IPS DF 4.7 (cell line): ENCODE data around the gene CPNE4.
"Not testable (repeated sequence)": the region's sequence is repeated elsewhere in the genome, so short reads cannot be mapped to it uniquely, and the experiment has no call there.

Experiments
- DNase-seq: peaks from one replicate; pipeline ENCODE4 v3.0.0-alpha.2; 2013; ENCODE audit warnings: low spot score; ENCODE audit errors: extremely low read depth

CPNE4 gene

GRCh38 chr3:131543714-131544113 lies 491.1 kb downstream of the CPNE4 start:
- no peak for DNase-seq

DNA sequence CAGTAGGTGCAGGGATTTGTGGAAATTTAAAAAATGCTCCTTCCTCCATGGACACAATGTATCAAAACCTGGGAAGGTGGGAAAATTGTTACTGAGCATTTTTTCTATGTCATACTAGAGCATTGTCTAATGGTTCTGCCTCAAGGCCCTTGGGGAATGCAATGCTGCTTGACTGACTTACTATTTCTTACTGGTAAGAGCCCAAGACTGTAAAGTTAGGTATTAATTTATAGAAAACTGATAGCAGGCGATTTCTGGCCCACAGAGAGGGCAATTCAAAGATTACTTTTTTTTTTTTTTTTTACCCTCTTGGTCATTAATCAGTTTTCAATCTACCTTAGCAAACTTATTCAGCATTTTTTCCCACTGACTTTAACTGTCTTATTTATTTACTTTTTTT lies 493.5 kb downstream of the CPNE4 start:
- DNase-seq: no peak

DNA sequence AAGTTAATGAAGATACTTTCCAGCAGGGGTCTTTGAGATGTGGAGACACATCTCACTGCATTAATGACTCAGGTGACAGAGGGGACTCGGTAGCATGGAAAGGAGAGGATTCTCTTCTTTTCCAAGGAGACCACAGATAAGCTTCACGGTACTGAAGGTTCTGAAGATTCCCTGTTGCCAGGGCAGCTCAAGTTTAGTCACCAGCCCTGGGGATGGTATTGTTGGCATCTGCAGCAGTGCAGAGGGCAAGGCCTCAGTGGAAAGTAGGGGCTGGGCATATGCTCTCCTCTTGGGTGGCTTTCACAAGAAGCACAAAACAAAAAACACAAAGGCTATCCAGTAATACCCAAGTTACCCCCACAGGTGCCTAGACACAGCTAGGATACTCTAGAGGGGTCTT lies 494.0 kb downstream of the CPNE4 start:
- DNase-seq: no peak

DNA sequence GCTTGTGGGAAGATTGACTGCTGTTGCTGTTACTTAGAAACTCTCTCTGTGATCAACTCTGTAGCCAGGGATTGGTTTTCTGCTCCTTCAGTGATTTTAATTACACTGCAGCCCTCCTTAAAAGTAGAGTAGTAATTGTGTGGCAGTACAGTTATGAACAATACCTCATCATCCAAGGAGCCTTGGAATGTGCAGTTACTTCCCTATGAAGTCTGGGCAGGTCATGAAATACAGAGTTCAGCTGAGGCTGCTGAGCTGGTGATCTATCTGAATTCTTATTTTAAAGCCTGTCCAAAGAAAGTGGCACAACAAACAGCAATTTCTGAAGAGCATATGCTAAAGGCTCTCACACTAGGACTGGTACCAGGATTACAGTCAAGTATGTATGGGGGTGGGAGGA lies 494.7 kb downstream of the CPNE4 start:
- no peak for DNase-seq

GRCh38 chr3:131538968-131539367 lies 495.8 kb downstream of the CPNE4 start:
- DNase-seq: no peak

GRCh38 chr3:131537531-131537930 lies 497.3 kb downstream of the CPNE4 start:
- no peak for DNase-seq

- DNase-seq: no peak
Observed at GRCh38 chr3:131535596-131535995, 499.2 kb downstream of the CPNE4 start.

DNA sequence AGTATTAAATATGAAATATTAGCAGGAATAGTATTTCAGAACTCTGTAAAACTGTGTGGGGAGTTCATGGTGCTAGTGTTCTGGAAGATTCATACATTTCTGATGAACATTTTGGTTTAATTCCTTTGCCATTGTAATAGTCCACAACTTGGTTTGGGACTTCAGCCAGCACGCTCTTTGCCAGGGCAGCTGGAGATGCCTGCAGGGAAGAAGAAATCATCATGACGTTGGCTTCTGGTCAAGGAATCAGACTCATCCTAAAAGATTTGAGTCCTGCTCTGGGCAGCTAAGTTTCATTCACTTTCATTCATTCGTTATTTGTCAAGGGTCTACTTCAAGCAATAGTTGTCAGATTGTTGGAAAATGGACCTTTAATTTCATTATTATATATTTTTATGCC lies 499.7 kb downstream of the CPNE4 start:
- no peak for DNase-seq

- no peak for DNase-seq
Observed at GRCh38 chr3:131532645-131533044, 502.2 kb downstream of the CPNE4 start.

- no peak for DNase-seq
Observed at GRCh38 chr3:131530843-131531242, 504.0 kb downstream of the CPNE4 start.

DNA sequence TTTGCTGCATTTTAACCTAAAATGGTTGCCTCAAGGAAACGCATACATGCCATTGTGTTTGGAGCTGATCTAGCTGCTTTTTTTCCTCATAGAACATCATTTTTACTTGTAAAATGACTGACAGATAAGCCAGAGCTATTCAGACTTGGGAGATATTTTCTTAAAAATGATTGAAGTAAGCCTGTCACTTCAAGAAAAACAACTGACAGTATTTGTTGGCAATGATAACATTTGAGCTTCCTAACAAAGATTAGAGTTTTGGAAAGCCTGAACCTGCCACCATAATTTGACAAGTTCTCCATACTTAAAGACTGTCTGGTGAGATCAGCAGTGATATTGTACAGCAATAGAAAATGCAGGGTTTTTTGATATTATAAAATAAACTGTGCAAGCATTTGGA lies 504.4 kb downstream of the CPNE4 start:
- no peak for DNase-seq

GRCh38 chr3:131526801-131527347 lies 507.9 kb downstream of the CPNE4 start:
- peak; percentile 62 for DNase-seq

- DNase-seq: no peak
Observed at GRCh38 chr3:131518680-131519079, 516.1 kb downstream of the CPNE4 start.

GRCh38 chr3:131505421-131505820 lies 529.4 kb downstream of the CPNE4 start:
- DNase-seq: no peak

- no peak for DNase-seq
Observed at GRCh38 chr3:131503320-131503635, 531.5 kb downstream of the CPNE4 start.

DNA sequence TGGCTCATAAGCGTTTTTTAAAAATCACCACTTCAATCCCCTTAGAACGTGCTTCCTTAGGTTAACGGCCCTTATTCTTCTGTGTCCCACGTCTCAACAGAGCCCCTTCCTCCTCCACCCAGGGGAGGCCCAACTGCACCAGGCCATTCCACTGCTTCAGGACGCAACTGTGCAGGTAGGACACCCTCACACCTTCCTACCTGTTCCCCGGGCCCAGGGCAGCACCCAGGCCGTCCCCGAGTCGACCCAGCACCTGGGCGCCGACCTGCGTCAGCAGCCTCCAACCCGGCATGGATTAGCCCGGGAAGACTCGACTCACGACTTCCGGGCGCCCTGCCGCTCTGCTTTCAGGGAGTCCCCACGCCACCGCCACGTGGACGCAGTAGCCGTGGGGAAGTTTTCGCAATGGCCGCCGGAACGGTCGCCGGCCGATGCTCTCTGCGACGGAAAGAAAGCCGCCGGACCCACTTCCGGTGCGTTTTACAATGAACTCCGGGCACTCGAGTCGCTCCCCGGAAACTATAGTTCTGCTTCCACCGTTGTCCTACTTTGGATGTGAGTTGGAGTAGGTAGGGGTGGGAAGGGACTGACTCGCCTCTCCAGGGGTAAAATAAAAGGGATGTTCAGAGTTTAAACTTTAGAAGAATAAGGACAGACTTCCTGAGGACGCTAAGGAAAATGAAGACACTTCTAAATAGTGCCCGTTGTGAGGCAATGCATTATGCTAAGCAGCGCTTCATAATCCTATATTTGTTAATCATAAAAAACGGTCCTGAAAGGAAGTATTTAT lies 532.1 kb downstream of the CPNE4 start, which contains the start of gene MRPL3:
TSS of gene MRPL3 (minus strand) at position 442 of the 790 bp plus-strand sequence. CDS start at position 292, 150 bp downstream.
- DNase-seq: peak; percentile 60

- DNase-seq: no peak
Observed at GRCh38 chr3:131501949-131502348, 532.9 kb downstream of the CPNE4 start.

- DNase-seq: no peak
Observed at GRCh38 chr3:131494706-131495105, 540.1 kb downstream of the CPNE4 start.

DNA sequence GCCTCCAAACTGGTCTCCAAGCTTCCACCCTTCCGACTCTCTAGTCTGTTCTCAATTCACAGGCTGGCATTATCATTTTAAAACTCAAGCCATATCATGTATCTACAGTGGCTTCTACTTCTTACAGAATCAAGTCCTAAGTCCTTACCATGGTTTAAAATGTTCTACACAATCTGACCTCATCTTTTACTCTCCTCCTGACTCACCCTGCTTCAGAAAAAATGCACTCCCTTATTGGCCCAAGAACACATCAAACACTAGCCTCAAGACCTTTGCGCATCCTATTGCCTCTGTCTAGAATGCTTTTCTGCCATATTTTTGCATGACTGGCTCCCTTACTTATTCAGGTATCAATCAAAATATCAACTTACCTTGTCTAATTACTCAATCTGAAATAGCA lies 543.0 kb downstream of the CPNE4 start:
- DNase-seq: no peak

DNA sequence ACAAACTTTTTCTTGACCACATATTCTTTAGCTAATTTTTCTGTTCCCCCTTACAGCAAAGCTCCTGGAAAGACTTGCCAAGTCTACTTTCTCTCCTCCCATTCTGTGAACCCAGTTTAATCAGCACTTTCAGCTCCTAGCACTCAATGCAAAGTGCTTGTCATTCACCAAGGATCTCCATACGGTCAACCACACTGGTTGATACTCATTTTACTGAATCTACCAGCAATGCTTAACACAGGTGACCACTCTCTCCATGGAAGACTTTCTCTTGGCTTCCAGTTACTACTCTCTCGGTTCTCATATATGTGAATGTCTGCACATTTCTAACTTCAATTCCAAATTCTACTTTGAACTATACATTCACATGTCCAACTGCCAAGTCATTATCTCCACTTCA lies 543.7 kb downstream of the CPNE4 start:
- no peak for DNase-seq

DNA sequence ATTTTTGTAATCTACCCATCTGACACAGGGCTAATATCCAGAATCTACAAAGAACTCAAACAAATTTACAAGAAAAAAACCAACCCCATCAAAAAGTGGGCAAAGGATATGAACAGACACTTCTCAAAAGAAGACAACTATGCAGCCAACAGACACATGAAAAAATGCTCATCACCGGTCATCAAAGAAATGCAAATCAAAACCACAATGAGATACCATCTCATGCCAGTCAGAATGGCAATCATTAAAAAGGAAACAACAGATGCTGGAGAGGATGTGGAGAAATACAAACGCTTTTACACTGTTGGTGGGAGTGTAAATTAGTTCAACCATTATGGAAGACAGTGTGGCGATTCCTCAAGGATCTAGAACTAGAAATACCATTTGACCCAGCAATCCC lies 548.3 kb downstream of the CPNE4 start:
- DNase-seq: not testable (repeated sequence)

- DNase-seq: no peak
Observed at GRCh38 chr3:131485119-131485518, 549.7 kb downstream of the CPNE4 start.

GRCh38 chr3:131484496-131485111 lies 550.2 kb downstream of the CPNE4 start:
- no peak for DNase-seq
